ENCODE measurements around the gene RRAS2. TPM values are rescaled to one million over a fixed set of nuclear protein-coding genes. Genes with fewer than 3 reads are reported as not detected.
"Not testable (repeated sequence)": the region's sequence is repeated elsewhere in the genome, so short reads cannot be mapped to it uniquely, and the experiment has no call there.

The RRAS2 gene
- total RNA-seq, 1 experiment from 2014 or later, result 93.9 TPM

DNA sequence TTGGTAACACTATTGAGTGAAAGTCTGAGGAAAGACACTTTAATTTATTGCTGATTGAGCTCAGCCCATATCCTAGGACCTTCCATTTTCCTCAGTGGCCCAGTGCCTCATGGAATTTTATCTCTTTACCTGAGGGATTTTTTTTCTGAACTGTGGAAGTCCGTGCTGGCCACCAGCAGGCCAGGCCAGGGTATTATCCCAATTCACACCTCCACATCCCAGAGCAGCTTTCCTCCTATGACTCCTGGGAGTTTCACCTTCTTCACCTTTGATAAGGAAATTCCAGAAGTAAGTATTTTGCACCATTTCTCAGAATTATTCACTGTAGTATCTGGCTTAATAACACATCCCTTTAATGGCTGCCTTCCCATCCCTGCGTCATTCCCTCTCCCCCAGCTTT, 13.0 kb upstream of the RRAS2 start:
- no peak for DNase-seq (ENCODE audit: low read depth)

DNA sequence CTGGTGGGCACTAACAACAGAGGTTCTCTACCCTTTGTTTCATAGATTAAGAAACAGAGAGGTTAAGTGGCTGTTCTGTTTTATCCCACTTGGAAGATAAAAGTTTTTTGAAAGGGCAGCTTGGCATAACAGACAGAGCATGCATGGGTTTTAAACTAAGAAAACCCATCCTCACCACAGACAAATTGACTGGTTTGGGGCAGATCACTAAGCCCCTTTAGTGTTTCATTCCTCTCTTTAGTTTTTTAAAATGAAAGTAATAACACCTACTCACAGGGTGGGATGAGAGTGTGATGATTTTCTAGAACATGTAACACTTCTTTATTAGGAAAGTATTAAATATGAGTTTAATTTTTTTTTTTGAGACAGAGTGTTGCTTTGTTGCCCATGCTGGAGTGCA, 12.3 kb upstream of the RRAS2 start:
- DNase-seq (ENCODE audit: low read depth), result no peak

DNA sequence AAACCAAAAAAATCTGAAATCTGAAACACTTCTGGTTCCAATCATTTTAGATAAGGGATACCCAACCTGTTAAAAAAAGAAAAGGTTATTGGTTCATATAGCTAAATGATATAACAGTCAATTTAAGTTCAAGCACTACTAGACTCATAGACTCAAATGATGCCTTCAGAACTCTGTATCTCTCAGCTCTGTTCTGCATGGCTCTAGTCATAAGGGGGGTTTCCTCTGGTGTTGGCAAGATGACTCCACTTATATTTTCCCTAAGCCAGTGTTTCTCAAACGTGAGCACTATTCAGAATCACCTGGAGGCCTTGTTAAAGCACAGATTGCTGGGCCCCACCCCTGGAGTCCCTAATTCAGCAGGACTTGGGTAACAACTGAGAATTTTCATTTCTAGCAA, 11.5 kb upstream of the RRAS2 start:
- DNase-seq (ENCODE audit: low read depth), result no peak

DNA sequence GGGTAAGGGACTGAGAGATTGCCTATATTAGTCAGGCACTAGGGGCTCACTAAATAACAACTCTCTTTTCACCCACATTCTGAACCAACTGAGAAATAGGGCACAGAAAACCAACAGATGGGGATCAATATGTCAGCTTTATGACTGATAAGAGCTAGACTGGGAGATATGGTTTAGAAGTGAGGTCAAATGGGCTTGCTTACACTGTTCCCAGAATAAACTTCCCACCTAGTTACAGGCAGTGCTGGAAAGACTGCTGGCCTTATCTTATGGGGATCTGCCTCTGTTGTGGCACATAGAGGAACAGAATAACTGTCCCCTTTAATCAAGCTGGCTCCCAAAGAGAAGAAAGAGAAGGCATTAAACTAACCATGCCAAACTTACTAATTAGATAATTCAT, 10.6 kb upstream of the RRAS2 start:
- no peak for DNase-seq (ENCODE audit: low read depth)

DNA sequence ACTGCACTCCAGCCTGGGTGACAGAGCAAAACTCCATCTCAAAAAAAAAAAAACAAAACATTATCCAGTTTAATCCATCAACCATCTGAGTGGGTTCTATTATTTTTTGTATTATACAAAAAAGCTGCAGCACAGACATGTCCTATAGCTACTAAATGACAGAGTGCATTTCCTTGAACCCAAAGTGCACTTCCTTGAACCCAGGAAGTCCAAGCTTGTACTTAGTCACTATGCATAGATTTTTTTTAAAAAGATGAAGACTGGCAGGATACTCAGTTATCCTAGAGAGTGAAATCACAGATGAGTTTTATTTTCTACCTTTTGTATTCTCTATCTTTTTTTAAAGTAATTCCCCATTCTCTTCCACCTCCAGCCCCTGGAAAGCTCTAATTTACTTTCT, 8.0 kb upstream of the RRAS2 start:
- no peak for DNase-seq (ENCODE audit: low read depth)

DNA sequence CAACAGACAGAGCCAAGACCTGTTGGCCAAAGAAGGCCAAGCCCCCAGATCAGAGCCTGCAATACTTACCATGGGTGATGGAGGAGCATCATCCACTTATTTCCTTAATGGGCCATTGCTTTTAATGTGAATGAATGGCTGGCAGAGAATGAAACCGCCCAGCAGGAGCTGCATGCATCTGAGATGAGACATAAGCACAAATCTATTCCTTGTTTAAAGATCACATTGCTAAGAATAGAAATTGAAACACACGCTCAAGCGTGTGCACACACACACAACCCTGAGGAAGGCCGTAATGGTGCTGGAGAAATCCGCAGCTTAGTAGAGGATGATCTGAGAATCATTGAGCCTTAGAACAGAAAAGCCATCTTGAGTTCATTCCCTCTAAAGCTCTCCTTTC, 5.3 kb upstream of the RRAS2 start:
- no peak for DNase-seq (ENCODE audit: low read depth)

DNA sequence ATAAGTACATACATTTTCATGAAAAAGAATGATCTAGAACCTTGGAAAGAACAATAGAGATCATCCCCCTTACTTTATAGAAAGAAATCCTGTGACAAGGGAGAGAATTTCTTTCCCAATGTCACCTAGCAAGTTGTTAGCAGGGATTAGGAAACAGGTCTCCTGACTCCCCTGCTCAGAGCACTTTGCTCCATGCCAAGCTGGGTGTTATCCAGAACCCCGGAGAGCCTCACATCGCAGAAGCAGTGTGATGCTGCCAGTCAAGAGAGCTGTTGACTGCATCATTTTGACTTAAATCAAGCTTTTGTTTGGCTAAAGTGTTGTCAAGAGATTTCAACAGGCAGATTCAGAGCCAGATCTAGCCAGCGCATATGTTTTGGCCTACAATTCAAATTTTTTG, 3.6 kb upstream of the RRAS2 start:
- DNase-seq (ENCODE audit: low read depth), result no peak

DNA sequence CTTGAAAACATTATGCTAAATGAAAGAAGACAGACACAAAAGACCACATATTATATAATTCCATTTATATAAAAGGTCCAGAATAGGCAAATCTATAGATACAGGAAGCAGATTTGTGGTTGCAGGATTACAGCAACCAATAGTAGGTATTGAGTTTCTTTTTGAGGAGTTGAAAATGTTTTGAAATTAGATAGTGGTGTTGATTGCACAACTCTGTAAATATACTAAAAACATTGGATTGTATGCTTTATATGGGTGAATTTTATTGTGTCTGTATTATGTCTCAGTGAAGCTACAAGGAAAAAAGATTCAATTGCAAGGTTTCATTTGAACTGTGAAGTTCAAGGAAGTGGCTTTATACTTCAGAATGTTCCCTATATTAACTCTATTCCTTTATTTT, 3.0 kb upstream of the RRAS2 start:
- no peak for DNase-seq (ENCODE audit: low read depth)

DNA sequence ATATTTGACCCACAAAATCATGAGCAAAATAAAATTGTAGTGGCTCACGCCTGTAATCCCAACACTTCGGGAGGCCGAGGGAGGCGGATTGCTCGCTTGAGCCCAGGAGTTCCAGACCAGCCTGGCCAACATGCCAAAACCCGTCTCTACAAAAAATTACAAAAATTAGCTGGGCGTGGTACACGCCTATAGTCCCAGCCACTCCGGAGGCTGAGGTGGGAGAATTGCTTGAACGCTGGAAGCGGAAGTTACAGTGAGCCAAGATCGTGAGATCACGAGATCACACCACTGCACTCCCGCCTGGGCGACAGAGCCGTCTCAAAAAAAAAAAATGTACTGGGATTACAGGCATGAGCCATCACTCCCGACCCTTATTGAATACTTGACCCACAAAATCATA, 2.0 kb upstream of the RRAS2 start:
- DNase-seq (ENCODE audit: low read depth), result no peak

DNA sequence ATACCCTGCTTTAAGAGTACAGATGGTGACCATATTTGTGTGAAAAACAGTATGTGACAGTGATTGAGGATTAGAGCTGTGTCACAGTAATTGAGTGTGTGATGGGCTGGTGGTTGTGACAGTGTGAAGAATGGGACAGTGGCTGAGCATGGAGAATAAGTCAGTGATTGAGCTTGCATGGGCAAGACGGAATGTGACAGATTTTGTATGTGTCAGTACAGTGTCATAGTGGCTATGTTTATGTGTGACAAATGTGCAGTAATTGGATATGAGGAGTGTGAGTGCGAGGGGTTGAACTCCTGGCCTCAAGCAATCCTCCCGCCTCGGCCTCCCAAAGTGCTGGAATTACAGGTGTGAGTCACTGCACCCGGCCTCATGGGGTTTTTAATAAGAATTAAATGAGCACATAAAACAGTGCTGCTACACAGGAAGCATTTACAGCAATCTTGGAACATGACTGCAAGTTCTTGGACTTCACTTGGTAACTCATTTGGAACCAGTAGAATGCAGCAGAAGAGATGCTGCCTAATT, 583 bp upstream of the RRAS2 start:
- peak; percentile 47 for DNase-seq (ENCODE audit: low read depth)

DNA sequence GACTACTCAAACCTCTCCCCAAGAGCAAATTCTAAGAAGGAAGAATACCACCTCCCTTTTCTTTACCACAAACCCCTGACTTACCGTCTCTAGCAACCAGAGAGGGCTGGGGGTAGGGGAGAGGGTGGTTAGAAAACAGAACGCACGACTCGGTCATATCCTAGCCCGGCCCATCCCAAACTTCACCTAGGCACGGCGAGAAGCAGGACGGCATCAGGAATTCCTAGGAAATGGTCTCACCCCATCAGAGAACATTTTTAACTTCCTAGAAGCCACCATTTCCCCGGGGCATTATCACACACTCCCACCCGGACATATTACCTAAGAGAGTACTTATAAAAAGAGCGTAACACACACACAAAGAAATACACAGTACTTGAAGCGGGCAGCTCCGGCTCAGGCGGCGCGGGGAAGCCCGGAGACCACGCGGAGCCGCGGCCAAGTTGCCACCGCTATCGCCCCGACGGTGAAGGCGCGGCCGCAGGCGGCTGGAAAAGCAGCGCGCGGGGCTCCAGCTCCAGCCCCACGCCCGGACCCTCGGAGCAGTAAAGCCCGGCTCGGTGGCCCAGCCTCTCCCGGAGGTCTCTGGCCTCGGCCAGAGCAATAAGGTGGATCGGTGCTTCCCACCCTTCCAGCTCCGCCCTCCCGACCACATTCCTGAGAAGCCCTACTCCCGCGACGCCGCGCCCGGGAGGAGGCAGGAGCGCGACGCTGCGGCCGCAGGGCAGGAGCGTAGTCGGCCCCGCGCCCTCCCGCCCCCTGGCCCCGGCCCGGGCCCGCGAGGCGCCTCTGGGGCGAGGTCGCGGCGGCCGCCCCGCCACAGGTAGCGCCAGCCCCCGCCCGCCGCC, 878 bp downstream of the RRAS2 start:
- peak; percentile 53 for DNase-seq (ENCODE audit: low read depth)

DNA sequence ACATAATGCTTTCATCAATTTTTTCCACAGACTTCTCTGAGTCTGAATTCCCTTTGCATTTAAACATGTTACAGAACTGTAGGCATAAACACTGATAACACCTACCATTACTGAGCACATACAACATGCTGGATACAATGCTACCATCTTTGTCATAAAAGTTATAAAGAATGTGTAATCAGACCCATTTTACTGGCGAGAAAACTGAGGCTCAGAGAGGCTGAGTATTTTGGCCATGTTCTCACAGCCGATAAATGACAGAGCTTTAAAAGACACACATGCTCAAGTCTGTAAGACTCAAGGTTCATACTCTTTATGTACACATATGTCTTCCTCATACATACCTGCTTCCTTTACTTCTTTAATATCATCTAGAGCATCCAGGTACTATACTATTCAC, 2.6 kb downstream of the RRAS2 start:
- no peak for DNase-seq (ENCODE audit: low read depth)

DNA sequence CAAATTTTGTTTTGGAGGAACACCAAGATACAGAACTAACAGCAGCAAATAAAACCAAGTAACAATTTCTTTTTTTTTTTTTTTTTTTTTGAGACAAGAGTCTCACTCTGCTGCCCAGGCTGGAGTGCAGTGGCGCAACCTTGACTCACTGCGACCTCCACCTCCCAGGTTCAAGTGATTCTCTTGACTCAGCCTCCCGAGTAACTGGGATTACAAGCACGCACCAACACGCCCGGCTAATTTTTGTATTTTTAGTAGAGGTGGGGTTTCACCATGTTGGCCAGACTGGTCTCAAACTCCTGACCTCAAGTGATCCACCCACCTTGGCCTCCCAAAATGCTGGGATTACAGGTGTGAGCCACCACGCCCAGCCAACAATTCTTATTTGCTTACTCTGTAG, 4.4 kb downstream of the RRAS2 start:
- not testable (repeated sequence) for DNase-seq (ENCODE audit: low read depth)

DNA sequence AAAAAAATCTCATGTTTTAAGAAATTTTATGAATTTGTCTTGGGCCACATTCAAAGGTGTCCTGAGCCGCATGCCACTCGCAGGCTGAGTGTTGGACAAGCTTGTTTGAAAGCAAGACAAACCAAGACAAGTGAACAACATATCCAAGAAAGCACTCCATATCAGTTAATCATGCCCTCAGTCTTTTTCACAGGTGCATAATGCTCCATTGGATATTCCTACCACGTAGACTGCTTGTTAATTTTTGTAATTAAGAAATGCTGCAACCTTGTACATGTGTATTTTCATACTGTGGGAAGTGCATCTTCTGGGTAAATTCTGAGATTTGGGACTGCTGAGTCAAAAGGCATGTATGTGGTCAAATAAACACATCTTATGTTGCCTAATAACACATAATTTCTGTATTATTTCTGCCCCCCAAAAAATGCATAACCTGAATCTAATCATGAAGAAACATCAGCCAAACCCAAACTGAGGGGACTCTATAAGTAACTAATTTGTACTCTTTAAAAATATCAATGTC, 8.2 kb downstream of the RRAS2 start:
- DNase-seq (ENCODE audit: low read depth), result no peak

DNA sequence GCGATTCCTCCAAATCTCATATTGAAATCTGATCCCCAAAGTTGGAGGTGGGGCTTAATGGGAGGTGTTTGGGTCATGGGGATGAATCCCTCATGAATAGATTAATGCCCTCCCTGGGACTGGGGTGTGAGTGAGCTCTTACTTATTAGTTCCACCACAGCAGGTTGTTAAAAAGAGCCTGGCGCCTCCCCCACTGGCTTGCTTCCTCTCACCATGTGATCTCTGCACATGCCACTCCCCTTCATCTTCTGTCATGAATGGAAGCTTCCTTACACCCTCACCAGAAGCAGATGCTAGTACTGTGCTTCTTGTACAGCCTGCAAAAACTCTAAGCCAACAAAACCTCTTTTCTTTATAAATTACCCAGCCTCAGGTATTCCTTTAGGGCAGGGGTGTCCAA, 8.8 kb downstream of the RRAS2 start:
- DNase-seq (ENCODE audit: low read depth), result no peak

DNA sequence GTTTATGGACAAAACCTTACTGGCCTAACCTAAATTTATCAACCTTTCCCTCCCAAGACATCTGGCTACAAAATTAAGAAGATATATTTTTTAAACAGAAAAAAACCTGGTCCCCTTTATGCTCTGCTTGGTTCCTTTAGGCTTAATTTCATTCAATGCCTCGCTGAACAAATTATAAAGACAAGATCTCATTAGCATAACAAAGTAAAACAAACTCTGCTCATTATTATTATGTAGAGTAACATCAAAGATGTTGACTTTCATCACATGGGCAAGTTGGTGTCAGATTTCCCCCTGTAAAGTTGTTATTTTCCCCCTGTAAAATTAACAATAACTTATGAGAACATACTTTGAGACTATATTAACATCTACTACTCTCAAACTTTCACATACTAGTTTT, 11.0 kb downstream of the RRAS2 start:
- no peak for DNase-seq (ENCODE audit: low read depth)

DNA sequence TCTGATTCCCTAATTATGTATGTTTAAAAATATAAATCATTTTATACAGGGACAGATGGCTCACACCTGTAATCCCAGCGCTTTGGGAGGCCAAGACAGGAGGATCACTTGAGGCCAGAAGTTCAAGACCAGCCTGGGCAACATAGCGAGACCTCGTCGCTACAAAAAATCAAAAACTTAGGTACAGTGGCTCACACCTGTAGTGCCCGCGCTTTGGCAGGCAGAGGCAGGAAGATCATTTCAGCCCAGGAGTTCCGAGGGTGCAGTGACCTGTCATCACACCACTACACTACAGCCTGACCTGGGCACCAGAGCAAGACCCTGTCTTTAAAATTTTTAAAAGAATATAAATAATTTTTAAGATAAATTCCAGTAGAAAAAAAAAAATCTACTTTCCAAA, 11.5 kb downstream of the RRAS2 start:
- no peak for DNase-seq (ENCODE audit: low read depth)

DNA sequence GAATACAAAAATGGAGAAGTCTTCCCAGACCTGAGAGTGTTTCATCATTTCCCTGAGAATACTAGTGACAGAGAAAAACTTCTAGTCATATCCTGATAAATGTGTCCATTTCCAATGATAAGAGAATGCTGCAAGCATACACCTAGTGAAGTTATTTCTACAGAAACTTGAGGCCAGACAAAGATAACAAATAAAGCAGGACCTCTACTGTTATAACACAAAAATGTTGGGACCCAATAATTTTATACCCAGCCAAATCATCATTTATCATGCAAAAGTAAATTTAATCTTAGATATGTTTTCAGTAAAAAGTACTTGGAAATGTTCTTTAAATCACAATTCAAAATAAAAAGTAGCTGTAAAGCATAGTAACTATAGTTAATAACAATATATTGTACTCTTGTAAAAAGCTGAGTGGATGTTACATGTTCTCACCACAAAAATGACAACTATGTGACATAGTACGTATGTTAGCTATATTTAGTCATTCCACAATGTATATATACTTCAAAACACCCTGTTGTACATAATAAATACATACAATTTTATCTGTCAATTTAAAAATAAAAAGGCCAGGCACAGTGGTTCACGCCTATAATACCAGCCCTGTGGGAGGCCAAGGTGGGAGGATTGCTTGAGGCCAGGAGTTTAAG, 12.6 kb downstream of the RRAS2 start:
- DNase-seq (ENCODE audit: low read depth), result no peak

DNA sequence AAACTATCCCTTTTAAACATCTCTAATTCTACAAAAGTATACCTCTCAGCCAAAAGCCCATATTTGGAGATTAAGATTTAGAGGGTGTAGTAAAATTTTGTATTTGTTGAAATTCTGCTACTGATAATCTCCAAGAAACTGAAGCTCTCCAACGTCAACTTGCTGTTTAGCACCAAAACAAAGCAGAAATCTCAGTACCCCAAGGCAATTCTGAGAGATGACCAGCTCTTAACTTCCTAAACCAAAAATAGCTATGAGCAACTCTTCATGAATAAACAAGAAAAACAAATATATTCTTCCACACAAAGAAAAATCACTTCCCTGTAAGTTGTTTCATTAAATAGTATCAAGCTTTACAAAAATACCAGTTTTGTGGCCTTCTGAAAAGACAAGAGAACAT, 13.3 kb downstream of the RRAS2 start:
- DNase-seq (ENCODE audit: low read depth), result no peak

DNA sequence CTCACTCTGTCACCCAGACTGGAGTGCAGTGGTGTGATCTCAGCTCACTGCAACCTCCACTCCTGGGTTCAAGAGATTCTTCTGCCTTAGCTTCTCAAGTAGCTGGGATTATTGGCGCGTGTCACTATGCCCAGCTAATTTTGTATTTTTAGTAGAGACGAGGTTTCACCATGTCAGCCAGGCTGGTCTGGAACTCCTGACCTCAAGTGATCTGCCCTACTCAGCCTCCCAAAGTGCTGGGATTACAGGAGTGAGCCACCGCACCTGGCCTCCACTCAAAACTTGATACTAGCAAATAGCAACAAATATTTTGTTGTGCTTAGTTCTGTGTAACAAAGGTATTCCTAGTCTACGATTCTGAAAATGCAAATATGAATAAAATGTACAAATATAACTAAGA, 14.0 kb downstream of the RRAS2 start:
- DNase-seq (ENCODE audit: low read depth), result not testable (repeated sequence)

DNA sequence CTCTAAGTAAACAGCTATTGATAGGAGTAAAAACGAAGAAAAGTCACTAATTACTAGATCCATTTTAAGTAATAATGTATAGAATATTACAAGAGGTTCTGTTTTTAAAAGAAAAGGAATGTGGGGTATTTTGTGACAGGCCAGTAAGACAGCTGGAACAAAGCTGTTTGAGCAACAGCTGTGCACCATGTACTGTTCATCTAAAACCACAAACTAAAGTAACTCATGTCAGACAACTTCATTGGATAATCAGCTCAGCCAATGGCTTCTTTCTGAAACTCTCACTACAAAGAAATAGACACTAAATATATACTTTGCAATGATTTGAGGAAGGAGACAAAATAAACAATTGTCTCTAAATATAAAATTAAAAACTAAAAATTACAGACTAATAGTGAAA, 16.1 kb downstream of the RRAS2 start:
- no peak for DNase-seq (ENCODE audit: low read depth)

DNA sequence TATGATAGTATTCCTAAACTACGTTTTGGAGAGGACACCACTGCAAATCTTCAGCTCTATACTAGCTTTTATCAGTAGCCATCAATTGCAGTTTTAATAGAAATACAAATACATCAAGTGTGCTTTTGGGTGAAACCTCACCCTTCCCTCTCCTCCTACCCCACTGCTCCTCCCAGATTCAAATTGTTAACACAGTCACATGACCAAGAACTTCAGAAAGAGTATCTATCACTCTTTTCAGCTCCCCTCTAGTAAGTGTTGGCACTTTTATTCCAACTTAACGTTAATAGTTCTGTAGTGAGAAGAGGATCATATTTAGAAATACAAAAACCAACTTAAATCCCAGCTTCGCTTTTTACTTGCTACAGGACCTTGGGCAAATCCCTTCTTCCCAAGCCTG, 17.0 kb downstream of the RRAS2 start:
- DNase-seq (ENCODE audit: low read depth), result no peak

DNA sequence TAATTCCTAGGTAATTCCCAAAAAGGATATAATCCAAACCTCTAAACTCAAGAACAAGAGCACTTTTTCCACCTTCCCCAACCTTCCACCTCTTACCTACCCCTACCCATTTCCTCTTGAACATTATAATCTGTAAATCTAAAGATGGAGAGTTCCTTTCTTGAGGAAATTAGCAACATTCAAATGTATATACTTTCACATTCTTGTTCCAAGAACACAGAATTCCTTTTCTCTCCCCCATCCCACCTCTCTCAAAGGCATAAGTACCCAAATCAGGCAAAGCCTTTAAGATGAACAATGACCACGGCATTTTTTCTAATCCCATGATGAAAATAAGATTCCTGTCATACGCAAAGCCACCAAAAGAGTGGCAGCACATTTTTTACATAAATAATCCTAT, 18.3 kb downstream of the RRAS2 start:
- DNase-seq (ENCODE audit: low read depth), result no peak
